K562 (cell line): ENCODE measurements around the gene IBA57. TPM values are rescaled to one million over a fixed set of nuclear protein-coding genes. Genes with fewer than 3 reads are reported as not detected.
A peak's percentile ranks its signal among the peaks of the same experiment; 100 is the strongest.

ENCODE experiments used
- CREBBP ChIP-seq: IDR thresholded peaks from one replicate; pipeline ENCODE4 v1.6.1; 2012; ENCODE audit warnings: low read depth, mild to moderate bottlenecking, control low read depth, inconsistent platforms, low read length
- CUX1 ChIP-seq: fragments of 200-800 bp; sonication (Bioruptor generic); IDR thresholded peaks from 2 replicates; pipeline ENCODE4 v1.6.1; 2016; ENCODE audit warnings: missing genetic modification characterization, missing compliant biosample characterization
- ETV6 ChIP-seq, 3 experiments: fragments of 150-350 bp in 1 of 3; sonication (generic) in 1 of 3; formaldehyde crosslinking in 1 of 3; IDR thresholded peaks; 2 replicates each; pipeline versions ENCODE4 v1.6.1 to v1.8.0; 2014 to 2022; ENCODE audit warnings: borderline replicate concordance in 2 of 3, low read depth in 2 of 3, antibody characterized with exemption in 1 of 3, low read length in 1 of 3, mild to moderate bottlenecking in 1 of 3, missing genetic modification reagents in 1 of 3
- FIP1L1 ChIP-seq: fragments of 200-400 bp; formaldehyde crosslinking; IDR thresholded peaks from 2 replicates; pipeline ENCODE4 v1.6.1; 2018; ENCODE audit warnings: mild to moderate bottlenecking, low read depth, low read length; ENCODE audit not compliant: poor library complexity, severe bottlenecking
- HOMEZ ChIP-seq: fragments of 250-450 bp; sonication (Bioruptor Pico); IDR thresholded peaks from 2 replicates; pipeline ENCODE4 v1.4.0; 2020; ENCODE audit warnings: mild to moderate bottlenecking, moderate library complexity
- MAZ ChIP-seq, 2 experiments: fragments of 450-650 bp in 1 of 2; sonication (generic) in 1 of 2; formaldehyde crosslinking; IDR thresholded peaks in 1 of 2; conservative IDR thresholded peaks in 1 of 2; 2 replicates each; pipeline versions ENCODE4 v1.4.0 to v1.5.0; 2020; ENCODE audit warnings: mild to moderate bottlenecking in 1 of 2, missing genetic modification reagents in 1 of 2
- PHF8 ChIP-seq: fragments of 200-600 bp; sonication (generic); IDR thresholded peaks from 2 replicates; pipeline ENCODE4 v1.6.1; 2012; ENCODE audit warnings: mixed run types, mild to moderate bottlenecking, inconsistent platforms, low read length, moderate library complexity, borderline replicate concordance
- RBM39 ChIP-seq: fragments of 200-400 bp; formaldehyde crosslinking; optimal IDR thresholded peaks from 2 replicates; pipeline ENCODE3; 2018; ENCODE audit warnings: low read depth, low read length
- STAT5A ChIP-seq: IDR thresholded peaks from 2 replicates; pipeline ENCODE4 v1.6.1; 2012; ENCODE audit warnings: low read length, inconsistent platforms, borderline replicate concordance
- STAT6 ChIP-seq: sonication (generic); formaldehyde crosslinking; IDR thresholded peaks from 2 replicates; pipeline ENCODE4 v1.8.1; 2023; ENCODE audit warnings: mild to moderate bottlenecking, missing genetic modification reagents
- TBP ChIP-seq: optimal IDR thresholded peaks from 2 replicates; pipeline ENCODE3; 2011; ENCODE audit warnings: low read depth, low read length, improper control_type of control experiment
- THRAP3 ChIP-seq: fragments of 450-650 bp; IDR thresholded peaks from 2 replicates; pipeline ENCODE4 v1.6.1; 2016; ENCODE audit warnings: mild to moderate bottlenecking, inconsistent platforms, borderline replicate concordance
- ZBED1 ChIP-seq: IDR thresholded peaks from 2 replicates; pipeline ENCODE4 v1.6.1; 2014
- ZBTB7A ChIP-seq: IDR thresholded peaks from 2 replicates; pipeline ENCODE4 v1.6.1; 2011; ENCODE audit warnings: low read depth, mild to moderate bottlenecking, low read length, moderate library complexity, borderline replicate concordance; ENCODE audit not compliant: control insufficient read depth
- ZNF354B ChIP-seq: fragments of 250-450 bp; sonication (Bioruptor Pico); IDR thresholded peaks from 2 replicates; pipeline ENCODE4 v1.4.0; 2020
- ZNF41 ChIP-seq: fragments of 250-450 bp; sonication (Bioruptor Pico); conservative IDR thresholded peaks from 2 replicates; pipeline ENCODE4 v1.4.0; 2020; ENCODE audit warnings: mild to moderate bottlenecking
- polyA plus RNA-seq, 8 experiments: library from polyadenylated mRNA; depleted of rRNA in 4 of 8; stranded (reverse) in 5 of 8; unstranded in 3 of 8; fragments of >200 nt; fragmentation: Nextera tagmentation in 2 of 8; fragmentation: Illumina TruSeq in 1 of 8; extraction: Ambion mirVana in 2 of 8; extraction: Trizol in 1 of 8; gene quantifications; 2 replicates each; pipeline versions ENCODE4 v1.2.1 to v1.2.3, GENCODE V29; 2011 to 2014; ENCODE audit warnings: inconsistent platforms in 1 of 8, missing spikeins in 1 of 8
- total RNA-seq, 7 experiments: library from RNA; depleted of rRNA in 6 of 7; stranded (reverse); fragments of >200 nt in 6 of 7; fragmentation: Illumina TruSeq in 2 of 7; extraction: Trizol in 2 of 7; gene quantifications; 2 replicates each; pipeline versions ENCODE4 v1.2.1 to v1.2.3, GENCODE V29; 2011 to 2021; ENCODE audit warnings: low replicate concordance in 1 of 7

The IBA57 gene
- total and polyA plus RNA-seq, 9 of the 15 experiments (the other 6 are each of a cell fraction or from before 2014, with no cell fraction given) = 0.77 to 15.5 (median 2.7) TPM

- TF ChIP-seq CUX1 (CRISPR knock-in tag) (peak; percentile 81; the same call in 1 of the 2 replicates), MAZ (CRISPR knock-in tag; conservative IDR thresholded peaks at IDR 0.05 in 1 of 2, IDR thresholded peaks at IDR 0.05 in 1 of 2) (peak; percentile 69 to 83; a peak in 3 of 4 replicates), RBM39 (no peak), ZBTB7A (peak; percentile 96), HOMEZ (no peak), ZNF354B (CRISPR knock-in tag) (no peak), CREBBP (no peak), STAT6 (peak; percentile 24; the same call in 1 of the 2 replicates), STAT5A (peak; percentile 86), ZBED1 (no peak), THRAP3 (0 out of 2 replicates have a peak, but pooled peaks have one; percentile 58), ZNF41 (CRISPR knock-in tag) (no peak), TBP (peak; percentile 3), ETV6 (IDR thresholded peaks at IDR 0.05; ENCODE audit: borderline replicate concordance in 1 of 2, low read depth in 2 of 2, low read length in 1 of 2) (no peak), ETV6 (CRISPR knock-in tag; IDR thresholded peaks at IDR 0.05; ENCODE audit: borderline replicate concordance) (no peak), PHF8 (no peak), FIP1L1 (no peak)
These were observed 13.4 kb downstream of the IBA57 start (continued) for GRCh38 chr1:228178737-228179684.
